Endothelial cell of umbilical vein (primary cell): Measurements from ENCODE around the gene FLT1. TPM values are rescaled to one million over a fixed set of nuclear protein-coding genes. Genes with fewer than 3 reads are reported as not detected.

Source experiments
- BruUV-seq: library from RNA; stranded (reverse); fragments of 400-500 nt; replicated peaks from 2 replicates; lab custom pipeline; 2021; lab: Mats Ljungman, UMichigan
- CTCF ChIA-PET: fragments of 300-600, 350-600 bp; sonication (Branson Sonifier 250); formaldehyde crosslinking; loops from one replicate; lab custom pipeline; 2021; ENCODE audit warnings: antibody characterized with exemption, inconsistent platforms; lab: Charles Lee
- POLR2A ChIA-PET: fragments of 300-600, 350-600 bp; sonication (Branson Sonifier 250); formaldehyde crosslinking; loops from one replicate; lab custom pipeline; 2021; ENCODE audit warnings: antibody characterized with exemption, inconsistent platforms; lab: Charles Lee
- DNase-seq: peaks from one replicate; pipeline ENCODE4 v3.0.0-alpha.2; 2011; ENCODE audit warnings: low read depth, low spot score
- FAIRE-seq: peaks from 2 replicates; lab custom pipeline; 2011; peaks lifted over from hg19 to GRCh38; lab: Jason Lieb, UNC
- H2AFZ ChIP-seq: 2 replicates; pipeline ENCODE4 v1.6.0; 2012; ENCODE audit warnings: low read depth, low read length, control low read depth, inconsistent platforms
- H3K27ac ChIP-seq: 2 replicates; pipeline ENCODE4 v1.5.1; 2011; ENCODE audit warnings: low read depth, mild to moderate bottlenecking, control low read depth, low read length, moderate library complexity; ENCODE audit not compliant: insufficient read depth
- H3K27me3 ChIP-seq, 2 experiments: 2 replicates each; pipeline versions ENCODE4 v1.6.0 to v1.6.1; 2011; ENCODE audit warnings: low read length in 2 of 2, mixed read lengths in 1 of 2; ENCODE audit not compliant: control insufficient read depth in 2 of 2, insufficient read depth in 2 of 2
- H3K36me3 ChIP-seq, 2 experiments: 2 replicates in 1 of 2; 3 replicates in 1 of 2; pipeline ENCODE4 v1.5.1; 2011; ENCODE audit warnings: low read length in 2 of 2, mild to moderate bottlenecking in 1 of 2, moderate library complexity in 1 of 2; ENCODE audit not compliant: control insufficient read depth in 2 of 2, insufficient read depth in 2 of 2; ENCODE audit errors: extremely low read depth in 1 of 2
- H3K4me1 ChIP-seq: 3 replicates; pipeline ENCODE4 v1.5.1; 2011; ENCODE audit warnings: mild to moderate bottlenecking, low read length; ENCODE audit not compliant: control insufficient read depth, insufficient read depth; ENCODE audit errors: extremely low read depth
- H3K4me2 ChIP-seq: 2 replicates; pipeline ENCODE4 v1.6.1; 2011; ENCODE audit warnings: low read length, control low read depth, mixed read lengths; ENCODE audit not compliant: insufficient read depth
- H3K4me3 ChIP-seq, 3 experiments: fragments of 200-600 bp in 1 of 3; sonication (generic), shearing (Covaris generic) in 1 of 3; replicated peaks in 1 of 3; 2 replicates each; pipeline ENCODE4 v1.5.1; 2011 to 2016; ENCODE audit warnings: control low read depth in 3 of 3, low read length in 3 of 3, mild to moderate bottlenecking in 2 of 3, inconsistent platforms in 1 of 3, low read depth in 1 of 3, moderate library complexity in 1 of 3; ENCODE audit not compliant: insufficient read depth in 1 of 3
- H3K79me2 ChIP-seq: 2 replicates; pipeline ENCODE4 v1.6.0; 2012; ENCODE audit warnings: low read length, inconsistent platforms; ENCODE audit not compliant: control insufficient read depth, insufficient read depth
- H3K9ac ChIP-seq: replicated peaks from 2 replicates; pipeline ENCODE3; 2011; ENCODE audit warnings: low read length, control low read depth; ENCODE audit not compliant: insufficient read depth; ENCODE audit errors: extremely low read depth
- H3K9me1 ChIP-seq: replicated peaks from 3 replicates; pipeline ENCODE4 v1.6.0; 2011; ENCODE audit warnings: mild to moderate bottlenecking, low read length; ENCODE audit not compliant: control insufficient read depth, insufficient read depth; ENCODE audit errors: extremely low read depth
- H3K9me3 ChIP-seq: replicated peaks from 2 replicates; pipeline ENCODE4 v1.5.1; 2012; ENCODE audit warnings: low read length, inconsistent platforms; ENCODE audit not compliant: control insufficient read depth, insufficient read depth
- H4K20me1 ChIP-seq: replicated peaks from 2 replicates; pipeline ENCODE3; 2011; ENCODE audit warnings: mild to moderate bottlenecking, low read length; ENCODE audit not compliant: control insufficient read depth, insufficient read depth; ENCODE audit errors: extremely low read depth
- EZH2 ChIP-seq: IDR thresholded peaks from 2 replicates; pipeline ENCODE4 v1.6.1; 2012; ENCODE audit warnings: borderline replicate concordance, low read depth, mild to moderate bottlenecking, moderate library complexity, low read length, inconsistent platforms; ENCODE audit not compliant: severe bottlenecking
- FOS ChIP-seq: IDR thresholded peaks from 2 replicates; pipeline ENCODE4 v1.6.1; 2011; ENCODE audit warnings: mild to moderate bottlenecking, low read length, moderate library complexity, borderline replicate concordance; ENCODE audit not compliant: insufficient read depth
- GATA2 ChIP-seq: IDR thresholded peaks from 2 replicates; pipeline ENCODE4 v1.7.0; 2011; ENCODE audit warnings: low read depth, mild to moderate bottlenecking, moderate library complexity, mixed read lengths, low read length; ENCODE audit not compliant: insufficient read length, insufficient read depth
- JUN ChIP-seq: IDR thresholded peaks from 2 replicates; pipeline ENCODE4 v1.6.1; 2011; ENCODE audit warnings: borderline replicate concordance, low read depth; ENCODE audit not compliant: insufficient read length, insufficient read depth
- MAX ChIP-seq: IDR thresholded peaks from 2 replicates; pipeline ENCODE4 v1.6.1; 2011; ENCODE audit not compliant: insufficient read depth, insufficient read length
- MYC ChIP-seq: IDR thresholded peaks from one replicate; pipeline ENCODE4 v1.6.1; 2011; ENCODE audit warnings: mild to moderate bottlenecking, low read depth, low read length
- POLR2A ChIP-seq: IDR thresholded peaks from 2 replicates; pipeline ENCODE4 v1.6.1; 2012; ENCODE audit warnings: low read depth, mild to moderate bottlenecking, control low read depth, low read length
- POLR2AphosphoS5 ChIP-seq: IDR thresholded peaks from 2 replicates; pipeline ENCODE4 v1.6.1; 2012; ENCODE audit warnings: low read depth, mild to moderate bottlenecking, control low read depth, low read length, moderate library complexity; ENCODE audit not compliant: insufficient read depth
- dilution Hi-C: fragments of 300-500 bp; cut with MboI; formaldehyde crosslinking; loops from one replicate; pipeline ENCODE4 v1.15.0; 2019; ENCODE audit warnings: low sequenced_read_pairs; ENCODE audit not compliant: extremely low pct_ligation_motif_present
- intact Hi-C: fragments of 100-400 bp; cut with micrococcal nuclease; formaldehyde crosslinking; loops from one replicate; pipeline ENCODE4 v1.10.0; 2022
- polyA plus RNA-seq, 4 experiments: library from polyadenylated mRNA; depleted of rRNA in 3 of 4; stranded (reverse) in 3 of 4; unstranded in 1 of 4; fragments of >200 nt; gene quantifications; 2 replicates each; pipeline versions ENCODE4 v1.2.1 to v1.2.3, GENCODE V29; 2011 to 2012; ENCODE audit warnings: missing spikeins in 1 of 4
- total RNA-seq: library from RNA; stranded (reverse); gene quantifications from 2 replicates; pipeline ENCODE4 v1.2.3, GENCODE V29; 2021
- TF ChIP-seq, protein P1 (sequence below), 2 donors: IDR thresholded peaks; 1 replicate in 1 of 2; 2 replicates in 1 of 2; pipeline ENCODE4 v1.5.1; 2011; ENCODE audit warnings: low read length in 2 of 2, mild to moderate bottlenecking in 2 of 2, moderate library complexity in 2 of 2, control low read depth in 1 of 2, inconsistent platforms in 1 of 2, low read depth in 1 of 2; ENCODE audit not compliant: insufficient read depth in 1 of 2; ENCODE audit errors: extremely low read depth in 1 of 2

The FLT1 gene
- total and polyA plus RNA-seq, 2 donors (not counting 3 experiments of a cell fraction or from before 2014, with no cell fraction given), result 16.0 to 104 TPM

DNA sequence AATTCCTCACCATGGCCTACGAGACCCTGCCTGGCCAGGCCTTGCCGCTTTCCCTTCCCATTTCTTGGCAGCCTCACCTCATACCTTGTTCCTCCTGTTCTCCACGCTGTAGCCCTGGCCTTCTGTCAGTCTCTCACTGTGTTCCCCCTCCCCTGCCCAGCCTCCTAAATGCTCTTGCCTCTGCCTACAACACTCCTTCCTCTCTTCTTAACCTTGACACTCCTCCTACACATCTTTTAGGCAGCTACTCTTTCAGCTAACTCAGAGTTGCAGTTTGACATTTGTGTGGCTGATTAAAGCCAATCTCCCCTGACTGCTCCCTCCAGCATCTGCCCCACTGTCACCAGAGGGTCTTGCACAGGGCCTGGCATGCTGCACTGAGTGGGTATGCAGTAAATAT is 150.8 kb downstream of the FLT1 start:
- no peak overlapping the region for H3K4me2 ChIP-seq
- DNase-seq, result no peak
- H3K9me1 ChIP-seq, result no peaks in the 10 kb centered on the region
- no TSS peak for BruUV-seq
- TF ChIP-seq MAX, result no peak
- no peak for TF ChIP-seq POLR2A
- no peak for TF ChIP-seq EZH2
- TF ChIP-seq GATA2, result no peak
- TF ChIP-seq POLR2AphosphoS5, result no peak
- TF ChIP-seq JUN, result no peak
- TF ChIP-seq, protein P1, sequence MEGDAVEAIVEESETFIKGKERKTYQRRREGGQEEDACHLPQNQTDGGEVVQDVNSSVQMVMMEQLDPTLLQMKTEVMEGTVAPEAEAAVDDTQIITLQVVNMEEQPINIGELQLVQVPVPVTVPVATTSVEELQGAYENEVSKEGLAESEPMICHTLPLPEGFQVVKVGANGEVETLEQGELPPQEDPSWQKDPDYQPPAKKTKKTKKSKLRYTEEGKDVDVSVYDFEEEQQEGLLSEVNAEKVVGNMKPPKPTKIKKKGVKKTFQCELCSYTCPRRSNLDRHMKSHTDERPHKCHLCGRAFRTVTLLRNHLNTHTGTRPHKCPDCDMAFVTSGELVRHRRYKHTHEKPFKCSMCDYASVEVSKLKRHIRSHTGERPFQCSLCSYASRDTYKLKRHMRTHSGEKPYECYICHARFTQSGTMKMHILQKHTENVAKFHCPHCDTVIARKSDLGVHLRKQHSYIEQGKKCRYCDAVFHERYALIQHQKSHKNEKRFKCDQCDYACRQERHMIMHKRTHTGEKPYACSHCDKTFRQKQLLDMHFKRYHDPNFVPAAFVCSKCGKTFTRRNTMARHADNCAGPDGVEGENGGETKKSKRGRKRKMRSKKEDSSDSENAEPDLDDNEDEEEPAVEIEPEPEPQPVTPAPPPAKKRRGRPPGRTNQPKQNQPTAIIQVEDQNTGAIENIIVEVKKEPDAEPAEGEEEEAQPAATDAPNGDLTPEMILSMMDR (IDR thresholded peaks at IDR 0.05; ENCODE audit: extremely low read depth in 1 of 2, insufficient read depth in 1 of 2, low read depth in 1 of 2, low read length in 2 of 2), result no peak
- no peak for TF ChIP-seq FOS
- TF ChIP-seq MYC, result no peak
- dilution Hi-C loops, result no loop called here
- no peak overlapping the region for H3K4me3 ChIP-seq
- intact Hi-C loops, result no loop called here
- no peaks in the 10 kb centered on the region for H3K27me3 ChIP-seq
- CTCF ChIA-PET, result interaction anchor here (0.8 kb wide), 1 partner anchor 15 kb away, joined by 3 read pairs; no protein-coding TSS in a partner anchor
- H3K79me2 ChIP-seq, result no peaks in the 10 kb centered on the region
- no peaks in the 10 kb centered on the region for H3K36me3 ChIP-seq
- H3K9ac ChIP-seq, result no peak overlapping the region
- POLR2A ChIA-PET, result no interaction called here
- no peak for FAIRE-seq
- no peak overlapping the region for H3K27ac ChIP-seq
- H4K20me1 ChIP-seq, result no peaks in the 10 kb centered on the region
- H3K4me1 ChIP-seq, result peaks cover 33% of the 10 kb centered on the region
- H3K9me3 ChIP-seq, result no peaks in the 10 kb centered on the region
- H2AFZ ChIP-seq, result no peak overlapping the region
